ENCODE results near the gene RBM28. TPM values are rescaled to one million over a fixed set of nuclear protein-coding genes. Genes with fewer than 3 reads are reported as not detected.
"Not testable (repeated sequence)": the region's sequence is repeated elsewhere in the genome, so short reads cannot be mapped to it uniquely, and the experiment has no call there.

RBM28 gene
- total RNA-seq, 1 donor from 2014 or later: 35.7 TPM

DNA sequence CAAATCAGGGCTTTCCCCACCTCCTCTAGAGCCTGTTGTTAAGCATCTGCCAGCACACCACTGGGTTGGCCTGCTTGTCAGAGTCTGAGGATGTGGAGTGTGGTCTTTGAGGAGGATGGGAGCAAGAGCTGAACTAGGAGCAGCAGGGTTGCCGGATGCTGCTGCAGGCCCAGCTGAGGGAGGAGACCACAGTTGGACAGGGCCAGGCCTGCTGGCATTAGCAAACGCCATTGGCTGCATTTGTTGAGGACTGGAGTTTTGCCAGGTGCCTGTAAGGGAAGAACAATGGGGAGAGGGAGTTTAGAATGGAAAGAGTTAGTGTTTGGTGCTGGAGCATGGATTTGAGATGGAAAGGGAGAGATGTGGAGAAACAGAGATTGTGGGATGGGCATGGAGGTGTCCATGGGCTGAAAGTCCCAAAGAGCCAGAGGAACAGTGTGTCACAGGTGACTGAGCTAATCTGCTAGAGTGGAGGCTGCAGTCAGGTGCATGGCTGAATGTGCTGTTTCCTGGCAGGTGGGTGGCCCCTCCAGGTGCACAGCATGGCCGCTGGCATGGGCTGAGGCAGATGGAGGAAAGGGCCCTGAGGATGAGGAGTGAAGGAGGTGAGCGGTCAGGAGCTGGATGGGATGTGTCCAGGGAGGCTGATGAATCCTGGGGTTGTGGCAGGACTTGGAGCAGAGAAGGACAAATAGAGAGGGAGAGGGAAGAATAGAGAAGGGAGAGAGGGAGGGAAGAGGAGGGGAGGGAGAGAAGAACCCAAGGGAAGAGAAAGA lies 61.9 kb downstream of the RBM28 start:
- Histone ChIP-seq H3K4me1 (no peaks in the 10 kb centered on the region), H3K27ac (replicated peaks) (no peak overlapping the region), H3K36me3 (peaks cover 27% of the 10 kb centered on the region), H3K9me3 (replicated peaks) (peaks cover 35% of the 10 kb centered on the region), H3K27me3 (ENCODE audit: low read depth) (no peaks in the 10 kb centered on the region), H3K4me3 (no peak overlapping the region)
- DNase-seq: no peak
- intact Hi-C loops (cut with micrococcal nuclease): no loop called here
- no peak for TF ChIP-seq CTCF (IDR thresholded peaks at IDR 0.05; ENCODE audit: borderline replicate concordance)

DNA sequence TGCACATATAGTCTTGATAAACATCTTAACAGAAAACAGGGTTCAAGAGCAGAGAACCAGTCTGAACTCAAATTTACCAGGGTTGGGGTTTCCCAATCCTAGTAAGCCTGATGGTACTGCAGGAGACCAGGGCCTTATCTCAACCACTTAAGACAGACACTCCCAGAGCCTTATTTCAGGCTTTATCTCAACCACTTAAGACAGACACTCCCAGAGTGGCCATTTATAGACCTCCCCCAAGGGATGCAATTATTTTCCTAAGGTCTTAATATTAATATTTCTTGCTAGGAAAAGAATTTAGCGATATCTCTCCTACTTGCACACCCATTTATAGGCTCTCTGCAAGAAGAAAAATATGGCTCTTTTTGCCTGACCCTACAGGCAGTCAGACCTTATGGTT lies 63.3 kb downstream of the RBM28 start:
- H3K27ac ChIP-seq (replicated peaks); DNase-seq; H3K27me3 ChIP-seq (ENCODE audit: low read depth); H3K4me3 ChIP-seq; intact Hi-C loops (cut with micrococcal nuclease); H3K4me1 ChIP-seq: not testable (repeated sequence)
- peaks cover 35% of the 10 kb centered on the region for H3K9me3 ChIP-seq (replicated peaks)
- H3K36me3 ChIP-seq: peaks cover 17% of the 10 kb centered on the region

DNA sequence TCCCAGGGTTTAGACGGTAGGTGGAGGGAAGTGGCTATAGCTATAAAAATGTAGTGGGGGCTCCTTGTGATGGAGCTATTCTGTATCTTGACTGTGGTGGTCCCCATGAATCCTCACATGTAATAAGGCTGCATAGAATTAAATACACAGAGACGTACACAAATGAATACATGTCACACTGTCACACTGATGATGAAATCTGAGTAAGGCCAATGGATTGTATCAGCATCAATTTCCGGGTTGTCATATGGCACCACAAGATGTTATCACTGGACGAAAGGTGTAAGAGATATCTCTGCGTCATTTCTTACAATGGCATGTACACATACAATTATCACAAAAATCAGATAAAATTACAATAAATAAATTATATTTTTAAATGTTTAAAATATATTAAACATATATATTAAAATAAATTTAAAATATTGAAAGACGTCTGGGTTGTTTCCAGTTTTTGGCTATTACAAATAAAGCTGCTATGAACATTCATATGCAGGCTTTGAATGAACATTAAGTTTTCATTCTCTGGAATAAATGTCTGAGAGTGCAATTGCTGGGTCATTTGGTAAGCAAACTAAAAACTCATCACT lies 64.5 kb downstream of the RBM28 start:
- DNase-seq: no peak
- Histone ChIP-seq H3K36me3 (peaks cover 17% of the 10 kb centered on the region), H3K27me3 (ENCODE audit: low read depth) (no peaks in the 10 kb centered on the region), H3K27ac (replicated peaks) (no peak overlapping the region), H3K4me1 (no peaks in the 10 kb centered on the region), H3K9me3 (replicated peaks) (peaks cover 35% of the 10 kb centered on the region), H3K4me3 (no peak overlapping the region)
- intact Hi-C loops (cut with micrococcal nuclease): no loop called here
- no peak for TF ChIP-seq CTCF (IDR thresholded peaks at IDR 0.05; ENCODE audit: borderline replicate concordance)

DNA sequence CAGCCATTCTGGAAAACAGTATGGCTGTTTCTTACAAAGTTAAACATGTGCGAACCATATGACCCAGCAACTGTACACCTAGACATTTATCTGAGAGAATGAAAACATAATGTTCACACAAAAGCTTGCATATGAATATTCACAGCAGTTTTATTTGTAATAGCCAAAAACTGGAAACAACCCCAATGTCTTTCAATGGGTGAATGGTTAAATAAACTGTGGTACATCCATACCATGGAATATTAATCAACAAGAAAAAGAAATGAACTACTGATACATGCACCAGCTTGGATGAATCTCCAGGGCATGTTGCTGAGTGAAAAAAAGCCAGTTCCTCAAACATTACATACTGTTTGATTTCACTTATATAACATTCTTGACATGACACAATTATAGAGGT lies 65.3 kb downstream of the RBM28 start:
- no peaks in the 10 kb centered on the region for H3K4me1 ChIP-seq
- no peak for TF ChIP-seq CTCF (IDR thresholded peaks at IDR 0.05; ENCODE audit: borderline replicate concordance)
- intact Hi-C loops (cut with micrococcal nuclease): no loop called here
- H3K27ac ChIP-seq (replicated peaks): no peak overlapping the region
- H3K27me3 ChIP-seq (ENCODE audit: low read depth): peaks cover 3% of the 10 kb centered on the region
- no peak overlapping the region for H3K4me3 ChIP-seq
- H3K36me3 ChIP-seq: peaks cover 17% of the 10 kb centered on the region
- peaks cover 35% of the 10 kb centered on the region for H3K9me3 ChIP-seq (replicated peaks)
- DNase-seq: no peak

DNA sequence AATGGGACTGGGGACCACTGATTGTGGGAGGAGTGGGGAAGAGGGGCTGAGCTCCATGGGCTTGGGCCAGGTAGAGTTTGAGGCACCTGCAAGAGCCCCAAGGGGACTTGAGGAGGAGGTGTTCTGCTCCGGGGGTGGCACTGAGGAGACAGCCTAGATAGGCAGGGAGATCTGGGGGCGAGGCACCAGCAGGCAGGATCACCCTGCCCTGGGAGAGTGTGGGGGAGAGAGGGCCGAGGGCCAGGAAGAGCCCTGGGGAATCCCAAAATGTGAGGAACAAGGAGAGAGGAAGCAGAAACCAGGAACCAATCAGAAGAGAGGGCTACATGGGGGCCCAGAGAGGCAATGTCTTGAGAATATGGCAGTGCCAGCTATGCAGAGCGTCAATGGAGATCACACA lies 68.0 kb downstream of the RBM28 start:
- no peak overlapping the region for H3K27ac ChIP-seq (replicated peaks)
- H3K4me3 ChIP-seq: no peak overlapping the region
- no peak for DNase-seq
- peaks cover 30% of the 10 kb centered on the region for H3K27me3 ChIP-seq (ENCODE audit: low read depth)
- intact Hi-C loops (cut with micrococcal nuclease): no loop called here
- TF ChIP-seq CTCF (IDR thresholded peaks at IDR 0.05; ENCODE audit: borderline replicate concordance): no peak
- H3K4me1 ChIP-seq: peaks cover 16% of the 10 kb centered on the region
- H3K9me3 ChIP-seq (replicated peaks): peaks cover 25% of the 10 kb centered on the region
- peaks cover 6% of the 10 kb centered on the region for H3K36me3 ChIP-seq

Data from left ventricle myocardium inferior (tissue), 1 donor.